Prostate gland (tissue), 2 donors: ENCODE data around the gene DKK3. TPM values are rescaled to one million over a fixed set of nuclear protein-coding genes. Genes with fewer than 3 reads are reported as not detected.

Source experiments
- DNase-seq: peaks from one replicate; pipeline ENCODE4 v3.0.0-alpha.2; 2019; ENCODE audit warnings: low spot score
- H3K27ac ChIP-seq, 2 donors: fragments of 200-600 bp; sonication (generic); 2 replicates each; pipeline ENCODE4 v1.5.1; 2017 to 2019
- H3K27me3 ChIP-seq: fragments of 200-600 bp; sonication (generic); replicated peaks from 2 replicates; pipeline ENCODE4 v1.5.1; 2019; ENCODE audit not compliant: insufficient read depth
- H3K36me3 ChIP-seq, 2 donors: fragments of 200-600 bp; sonication (generic); 1 replicate in 1 of 2; 2 replicates in 1 of 2; pipeline versions ENCODE4 v1.5.1 to v1.8.1; 2017 to 2019
- H3K4me1 ChIP-seq: fragments of 200-600 bp; sonication (generic); replicated peaks from 2 replicates; pipeline ENCODE4 v1.5.1; 2019
- H3K4me3 ChIP-seq, 2 donors: fragments of 200-600 bp; sonication (generic); 2 replicates each; pipeline ENCODE4 v1.5.1; 2017 to 2019
- H3K9me3 ChIP-seq: fragments of 200-600 bp; sonication (generic); 2 replicates; pipeline ENCODE4 v1.5.1; 2017
- CTCF ChIP-seq, 4 experiments: fragments of 200-600 bp in 2 of 4; fragments of 450-650 bp in 2 of 4; sonication (generic) in 2 of 4; IDR thresholded peaks; 1 replicate in 3 of 4; 2 replicates in 1 of 4; pipeline ENCODE4 v1.5.1; 2016 to 2019; ENCODE audit warnings: antibody characterized with exemption in 4 of 4, mild to moderate bottlenecking in 2 of 4, moderate library complexity in 2 of 4
- POLR2A ChIP-seq: fragments of 450-650 bp; IDR thresholded peaks from one replicate; pipeline ENCODE4 v1.6.1; 2016; ENCODE audit warnings: antibody characterized with exemption, mild to moderate bottlenecking
- POLR2AphosphoS5 ChIP-seq: sonication (generic); formaldehyde crosslinking; IDR thresholded peaks from one replicate; pipeline ENCODE4 v1.6.1; 2017; ENCODE audit warnings: antibody characterized with exemption
- WGBS: methylation state at CpG from one replicate; pipeline ENCODE4 v1.1.5; 2018; 5-methylcytosine and 5-hydroxymethylcytosine counted together
- intact Hi-C: fragments of 100-400 bp; cut with DNase I; formaldehyde crosslinking; loops from one replicate; pipeline ENCODE4 v1.14.2; 2022
- total RNA-seq, 2 donors: library from RNA; depleted of rRNA; stranded (reverse); fragments of >200 nt; gene quantifications; one replicate each; pipeline ENCODE4 v1.1.0, GENCODE V29; 2016

Gene DKK3
- total RNA-seq, 2 donors from 2014 or later = 160 to 273 TPM

DNA sequence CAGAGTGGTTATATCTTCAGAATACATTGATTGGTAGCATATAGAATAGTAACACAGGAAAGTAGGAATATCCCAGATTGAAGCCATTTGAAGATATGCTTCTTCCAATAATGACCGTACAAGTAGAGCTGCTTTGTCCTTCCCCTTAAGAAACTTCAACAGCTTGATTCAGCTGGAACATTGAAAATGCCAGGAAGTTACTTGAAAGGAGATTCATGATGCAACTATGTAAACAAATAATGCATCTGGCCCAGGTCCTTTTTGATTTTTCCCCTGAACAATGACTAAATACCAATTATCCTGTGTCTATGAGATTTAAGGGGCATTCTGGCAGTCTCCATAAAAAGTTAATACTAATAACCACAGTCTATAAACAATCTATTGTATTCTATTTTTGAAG lies 3.0 kb downstream of the DKK3 start:
- Histone ChIP-seq H3K36me3 (no peaks in the 10 kb centered on the region), H3K9me3 (no peaks in the 10 kb centered on the region), H3K4me1 (no peaks in the 10 kb centered on the region), H3K4me3 (no peak overlapping the region), H3K27ac (peak overlapping the region in 1 of 2 donors; percentile 10), H3K27me3 (no peaks in the 10 kb centered on the region)
- WGBS = 24% methylated on average over 1 of the region's 1 CpG
- intact Hi-C loops = no loop called here
- DNase-seq = no peak
- TF ChIP-seq POLR2AphosphoS5 = peak; percentile 21
- TF ChIP-seq POLR2A = no peak
- TF ChIP-seq CTCF (IDR thresholded peaks at IDR 0.05) = no peak

- Histone ChIP-seq H3K9me3 (no peaks in the 10 kb centered on the region), H3K4me3 (no peak overlapping the region), H3K4me1 (no peaks in the 10 kb centered on the region), H3K27me3 (no peaks in the 10 kb centered on the region), H3K36me3 (no peaks in the 10 kb centered on the region), H3K27ac (peak overlapping the region in 1 of 2 donors; percentile 10)
- intact Hi-C loops = no loop called here
- DNase-seq = no peak
- TF ChIP-seq POLR2A = no peak
- TF ChIP-seq POLR2AphosphoS5 = no peak
- no peak for TF ChIP-seq CTCF (IDR thresholded peaks at IDR 0.05)
- 47% methylated on average over 4 of the region's 4 CpGs for WGBS
These were observed 3.4 kb downstream of the DKK3 start for GRCh38 chr11:12005061-12005460.

GRCh38 chr11:12003815-12004214 lies 4.6 kb downstream of the DKK3 start:
- H3K36me3 ChIP-seq = no peaks in the 10 kb centered on the region
- H3K27ac ChIP-seq = no peak overlapping the region
- WGBS = 77% methylated on average over 4 of the region's 4 CpGs
- H3K4me1 ChIP-seq = no peaks in the 10 kb centered on the region
- H3K9me3 ChIP-seq = no peaks in the 10 kb centered on the region
- no peak overlapping the region for H3K4me3 ChIP-seq
- DNase-seq = no peak
- TF ChIP-seq POLR2AphosphoS5 (no peak), POLR2A (no peak), CTCF (IDR thresholded peaks at IDR 0.05) (no peak)
- no peaks in the 10 kb centered on the region for H3K27me3 ChIP-seq
- intact Hi-C loops = no loop called here

DNA sequence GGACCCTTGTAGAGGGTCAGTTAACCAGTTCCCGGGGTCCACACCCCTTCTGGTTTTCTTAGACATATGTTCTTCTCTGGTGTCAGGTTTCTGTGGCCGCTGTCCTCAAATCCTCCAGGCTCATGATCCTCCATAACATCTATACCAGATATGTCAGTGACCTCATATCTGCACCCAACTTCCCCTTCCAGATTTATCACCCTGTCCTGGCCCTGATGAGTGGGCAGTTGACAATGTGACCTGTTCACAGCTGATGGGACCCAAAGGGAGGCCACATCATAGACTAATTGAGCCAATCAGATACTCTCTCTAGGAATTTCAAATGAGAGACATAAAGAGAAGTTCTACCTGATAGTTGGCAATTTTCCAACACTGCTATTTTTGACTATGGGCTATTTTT lies 5.1 kb downstream of the DKK3 start:
- 98% methylated on average over 2 of the region's 2 CpGs for WGBS
- TF ChIP-seq POLR2AphosphoS5 (no peak), CTCF (IDR thresholded peaks at IDR 0.05) (no peak), POLR2A (no peak)
- Histone ChIP-seq H3K9me3 (no peaks in the 10 kb centered on the region), H3K36me3 (no peaks in the 10 kb centered on the region), H3K27me3 (no peaks in the 10 kb centered on the region), H3K4me3 (no peak overlapping the region), H3K27ac (no peak overlapping the region), H3K4me1 (no peaks in the 10 kb centered on the region)
- intact Hi-C loops = no loop called here
- DNase-seq = no peak

GRCh38 chr11:12001186-12001585 lies 7.2 kb downstream of the DKK3 start:
- H3K4me3 ChIP-seq = no peak overlapping the region
- no peaks in the 10 kb centered on the region for H3K36me3 ChIP-seq
- no peak for TF ChIP-seq POLR2AphosphoS5
- TF ChIP-seq POLR2A = no peak
- no peak for TF ChIP-seq CTCF (IDR thresholded peaks at IDR 0.05)
- no peaks in the 10 kb centered on the region for H3K27me3 ChIP-seq
- H3K9me3 ChIP-seq = no peaks in the 10 kb centered on the region
- H3K27ac ChIP-seq = no peak overlapping the region
- no peak for DNase-seq
- H3K4me1 ChIP-seq = no peaks in the 10 kb centered on the region
- 42% methylated on average over 7 of the region's 7 CpGs for WGBS
- intact Hi-C loops = no loop called here
